Prostate gland (tissue), 2 donors: Measurements from ENCODE around the gene HNRNPM. TPM values are rescaled to one million over a fixed set of nuclear protein-coding genes. Genes with fewer than 3 reads are reported as not detected.
"Not testable (repeated sequence)": the region's sequence is repeated elsewhere in the genome, so short reads cannot be mapped to it uniquely, and the experiment has no call there.

ENCODE experiments used
- DNase-seq: peaks from one replicate; pipeline ENCODE4 v3.0.0-alpha.2; 2019; ENCODE audit warnings: low spot score
- H3K27ac ChIP-seq, 2 donors: fragments of 200-600 bp; sonication (generic); 2 replicates each; pipeline ENCODE4 v1.5.1; 2017 to 2019
- H3K27me3 ChIP-seq: fragments of 200-600 bp; sonication (generic); replicated peaks from 2 replicates; pipeline ENCODE4 v1.5.1; 2019; ENCODE audit not compliant: insufficient read depth
- H3K36me3 ChIP-seq, 2 donors: fragments of 200-600 bp; sonication (generic); 1 replicate in 1 of 2; 2 replicates in 1 of 2; pipeline versions ENCODE4 v1.5.1 to v1.8.1; 2017 to 2019
- H3K4me1 ChIP-seq: fragments of 200-600 bp; sonication (generic); replicated peaks from 2 replicates; pipeline ENCODE4 v1.5.1; 2019
- H3K4me3 ChIP-seq, 2 donors: fragments of 200-600 bp; sonication (generic); 2 replicates each; pipeline ENCODE4 v1.5.1; 2017 to 2019
- H3K9me3 ChIP-seq: fragments of 200-600 bp; sonication (generic); 2 replicates; pipeline ENCODE4 v1.5.1; 2017
- POLR2A ChIP-seq: fragments of 450-650 bp; IDR thresholded peaks from one replicate; pipeline ENCODE4 v1.6.1; 2016; ENCODE audit warnings: antibody characterized with exemption, mild to moderate bottlenecking
- POLR2AphosphoS5 ChIP-seq: sonication (generic); formaldehyde crosslinking; IDR thresholded peaks from one replicate; pipeline ENCODE4 v1.6.1; 2017; ENCODE audit warnings: antibody characterized with exemption
- WGBS: methylation state at CpG from one replicate; pipeline ENCODE4 v1.1.5; 2018; 5-methylcytosine and 5-hydroxymethylcytosine counted together
- intact Hi-C: fragments of 100-400 bp; cut with DNase I; formaldehyde crosslinking; loops from one replicate; pipeline ENCODE4 v1.14.2; 2022
- total RNA-seq, 2 donors: library from RNA; depleted of rRNA; stranded (reverse); fragments of >200 nt; gene quantifications; one replicate each; pipeline ENCODE4 v1.1.0, GENCODE V29; 2016
- TF ChIP-seq, protein P1 (sequence below), 4 experiments: fragments of 200-600 bp in 2 of 4; fragments of 450-650 bp in 2 of 4; sonication (generic) in 2 of 4; IDR thresholded peaks; 1 replicate in 3 of 4; 2 replicates in 1 of 4; pipeline ENCODE4 v1.5.1; 2016 to 2019; ENCODE audit warnings: antibody characterized with exemption in 4 of 4, mild to moderate bottlenecking in 2 of 4, moderate library complexity in 2 of 4

Gene HNRNPM
- total RNA-seq, 2 donors from 2014 or later: 111 to 147 TPM

DNA sequence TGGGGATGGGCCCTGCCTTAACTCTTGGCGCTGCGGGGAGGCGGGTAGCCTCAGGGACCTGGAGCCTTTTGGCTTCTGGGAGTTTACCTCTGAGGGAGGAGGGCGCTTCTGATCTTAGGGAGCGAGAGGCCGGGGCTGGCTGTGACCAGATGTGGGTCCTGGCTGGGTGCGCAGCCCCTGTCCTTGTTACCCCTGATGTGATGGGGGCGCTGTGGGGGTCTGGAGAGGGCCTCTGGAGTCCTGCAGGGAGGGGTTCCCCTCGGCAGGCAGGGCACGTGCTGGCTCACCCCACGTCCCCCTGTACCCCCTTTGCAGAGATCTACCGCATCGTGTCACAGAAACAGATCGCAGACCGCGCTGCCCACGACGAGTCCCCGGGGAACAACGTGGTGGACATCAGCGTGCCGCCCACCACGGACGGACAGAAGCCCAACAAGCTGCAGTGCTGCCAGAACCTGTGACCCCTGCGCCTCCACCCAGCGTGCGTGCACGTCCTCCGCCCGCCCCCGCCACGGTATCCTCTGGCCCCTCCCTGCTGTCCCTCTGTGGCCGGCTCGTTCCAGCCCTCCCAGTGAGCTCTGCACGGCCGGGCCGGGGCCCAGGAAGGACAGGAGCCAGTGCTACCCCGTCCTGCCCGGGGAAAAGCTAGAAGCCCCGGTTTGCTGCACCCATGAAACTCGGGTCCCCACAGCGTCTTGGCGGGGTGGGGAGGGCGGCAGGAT lies 41.5 kb upstream of the HNRNPM start:
- no peaks in the 10 kb centered on the region for H3K9me3 ChIP-seq
- TF ChIP-seq, protein P1, sequence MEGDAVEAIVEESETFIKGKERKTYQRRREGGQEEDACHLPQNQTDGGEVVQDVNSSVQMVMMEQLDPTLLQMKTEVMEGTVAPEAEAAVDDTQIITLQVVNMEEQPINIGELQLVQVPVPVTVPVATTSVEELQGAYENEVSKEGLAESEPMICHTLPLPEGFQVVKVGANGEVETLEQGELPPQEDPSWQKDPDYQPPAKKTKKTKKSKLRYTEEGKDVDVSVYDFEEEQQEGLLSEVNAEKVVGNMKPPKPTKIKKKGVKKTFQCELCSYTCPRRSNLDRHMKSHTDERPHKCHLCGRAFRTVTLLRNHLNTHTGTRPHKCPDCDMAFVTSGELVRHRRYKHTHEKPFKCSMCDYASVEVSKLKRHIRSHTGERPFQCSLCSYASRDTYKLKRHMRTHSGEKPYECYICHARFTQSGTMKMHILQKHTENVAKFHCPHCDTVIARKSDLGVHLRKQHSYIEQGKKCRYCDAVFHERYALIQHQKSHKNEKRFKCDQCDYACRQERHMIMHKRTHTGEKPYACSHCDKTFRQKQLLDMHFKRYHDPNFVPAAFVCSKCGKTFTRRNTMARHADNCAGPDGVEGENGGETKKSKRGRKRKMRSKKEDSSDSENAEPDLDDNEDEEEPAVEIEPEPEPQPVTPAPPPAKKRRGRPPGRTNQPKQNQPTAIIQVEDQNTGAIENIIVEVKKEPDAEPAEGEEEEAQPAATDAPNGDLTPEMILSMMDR (IDR thresholded peaks at IDR 0.05): no peak
- no peak for TF ChIP-seq POLR2AphosphoS5
- TF ChIP-seq POLR2A: no peak
- peaks cover 0 to 23% of the 10 kb centered on the region in 2 donors for H3K36me3 ChIP-seq

DNA sequence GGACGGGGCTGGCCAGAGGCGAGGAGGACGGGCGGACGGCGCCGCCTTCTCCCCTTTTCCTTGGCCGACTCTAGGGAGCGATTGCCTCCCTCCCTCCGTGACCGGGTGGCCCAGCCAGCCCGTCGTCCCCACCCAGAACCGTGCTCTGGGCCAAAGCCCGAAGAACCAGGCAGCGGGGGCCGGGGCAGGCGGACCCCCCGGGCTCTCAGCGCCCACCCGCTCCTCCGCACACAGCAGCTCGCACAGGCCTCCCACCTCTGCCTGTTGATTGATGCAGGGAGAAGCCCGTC lies 41.0 kb upstream of the HNRNPM start:
- 86% methylated on average over 24 of the region's 24 CpGs for WGBS
- TF ChIP-seq POLR2A (no peak), POLR2AphosphoS5 (no peak)
- TF ChIP-seq, protein P1 (IDR thresholded peaks at IDR 0.05): no peak
- no peak overlapping the region for H3K27ac ChIP-seq
- H3K36me3 ChIP-seq: peaks cover 0 to 23% of the 10 kb centered on the region in 2 donors
- H3K9me3 ChIP-seq: no peaks in the 10 kb centered on the region
- no peaks in the 10 kb centered on the region for H3K27me3 ChIP-seq
- no peak overlapping the region for H3K4me3 ChIP-seq
- H3K4me1 ChIP-seq: no peaks in the 10 kb centered on the region
- no peak for DNase-seq
- intact Hi-C loops: no loop called here

More for the DNA sequence above, 41.5 kb upstream of the HNRNPM start:
- DNase-seq: no peak
- 90% methylated on average over 40 of the region's 44 CpGs for WGBS
- Histone ChIP-seq H3K27me3 (no peaks in the 10 kb centered on the region), H3K4me3 (no peak overlapping the region), H3K27ac (no peak overlapping the region), H3K4me1 (no peaks in the 10 kb centered on the region)
- intact Hi-C loops: no loop called here

DNA sequence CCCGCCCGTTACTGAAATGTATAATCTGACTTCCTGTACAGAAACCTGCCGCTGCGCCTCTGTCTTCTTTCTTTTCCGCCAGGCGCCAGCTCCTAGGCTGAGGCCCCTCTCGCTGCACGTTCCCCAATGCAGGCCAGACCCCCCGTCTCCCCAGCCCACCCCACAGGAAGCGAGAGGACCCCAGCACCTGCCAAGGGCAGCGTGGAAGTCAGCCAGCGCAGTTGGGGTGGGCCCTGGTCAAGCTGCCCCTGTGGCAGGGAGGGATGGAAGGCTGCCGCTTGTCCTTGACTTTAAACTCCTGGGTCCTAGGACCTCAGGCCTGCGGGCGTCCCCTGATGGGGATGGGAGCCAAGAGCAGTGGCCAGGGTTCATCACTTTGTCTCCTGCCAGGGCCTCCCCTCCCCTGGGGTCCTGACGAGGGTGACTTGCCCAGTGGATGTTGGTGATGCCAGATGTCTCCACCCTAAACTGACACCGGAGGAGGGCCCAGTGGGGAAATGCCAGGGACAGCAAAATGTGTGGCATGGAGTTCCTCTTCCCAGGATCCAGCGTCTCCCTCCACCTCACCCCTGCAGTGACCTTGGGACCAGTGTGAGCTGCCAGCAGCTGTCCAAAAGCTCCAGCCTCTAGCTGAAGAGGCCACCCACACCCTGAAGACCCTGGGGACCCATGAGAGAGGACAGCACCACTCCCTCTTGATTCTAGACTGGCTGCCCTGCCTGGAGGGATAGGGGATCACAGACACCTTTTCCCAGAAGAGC lies 40.2 kb upstream of the HNRNPM start:
- TF ChIP-seq POLR2AphosphoS5: no peak
- no peak for TF ChIP-seq POLR2A
- TF ChIP-seq, protein P1 (IDR thresholded peaks at IDR 0.05): no peak
- peaks cover 0 to 19% of the 10 kb centered on the region in 2 donors for H3K36me3 ChIP-seq
- intact Hi-C loops: no loop called here

DNA sequence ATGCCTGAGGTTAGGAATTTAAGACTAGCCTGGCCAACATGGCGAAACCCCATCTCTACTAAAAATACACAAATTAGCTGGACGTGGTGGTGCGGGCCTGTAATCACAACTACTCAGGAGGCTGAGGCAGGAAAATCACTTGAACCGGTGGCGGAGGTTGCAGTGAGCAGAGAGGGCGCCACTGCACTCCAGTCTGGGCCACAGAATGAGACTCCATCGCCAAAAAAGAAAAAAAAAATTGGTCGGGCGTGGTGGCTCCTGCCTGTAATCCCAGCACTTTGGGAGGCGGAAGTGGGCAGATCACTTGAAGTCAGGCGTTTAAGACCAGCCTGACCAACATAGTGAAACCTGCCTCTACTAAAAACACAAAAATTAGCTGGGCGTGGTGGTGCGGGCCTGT lies 34.1 kb upstream of the HNRNPM start:
- not testable (repeated sequence) for H3K27ac ChIP-seq, H3K9me3 ChIP-seq, H3K27me3 ChIP-seq, H3K4me3 ChIP-seq, H3K36me3 ChIP-seq, DNase-seq, H3K4me1 ChIP-seq
- 89% methylated on average over 13 of the region's 13 CpGs for WGBS
- intact Hi-C loops: loop anchor here (5.0 to 10.0 kb wide), 2 partner anchors 97 to 164 kb away; partner anchors contain the start of gene MYO1F

More for the DNA sequence above, 40.2 kb upstream of the HNRNPM start:
- 85% methylated on average over 14 of the region's 18 CpGs for WGBS
- Histone ChIP-seq H3K9me3 (no peaks in the 10 kb centered on the region), H3K4me1 (no peaks in the 10 kb centered on the region), H3K27ac (no peak overlapping the region), H3K27me3 (no peaks in the 10 kb centered on the region), H3K4me3 (no peak overlapping the region)
- DNase-seq: no peak

DNA sequence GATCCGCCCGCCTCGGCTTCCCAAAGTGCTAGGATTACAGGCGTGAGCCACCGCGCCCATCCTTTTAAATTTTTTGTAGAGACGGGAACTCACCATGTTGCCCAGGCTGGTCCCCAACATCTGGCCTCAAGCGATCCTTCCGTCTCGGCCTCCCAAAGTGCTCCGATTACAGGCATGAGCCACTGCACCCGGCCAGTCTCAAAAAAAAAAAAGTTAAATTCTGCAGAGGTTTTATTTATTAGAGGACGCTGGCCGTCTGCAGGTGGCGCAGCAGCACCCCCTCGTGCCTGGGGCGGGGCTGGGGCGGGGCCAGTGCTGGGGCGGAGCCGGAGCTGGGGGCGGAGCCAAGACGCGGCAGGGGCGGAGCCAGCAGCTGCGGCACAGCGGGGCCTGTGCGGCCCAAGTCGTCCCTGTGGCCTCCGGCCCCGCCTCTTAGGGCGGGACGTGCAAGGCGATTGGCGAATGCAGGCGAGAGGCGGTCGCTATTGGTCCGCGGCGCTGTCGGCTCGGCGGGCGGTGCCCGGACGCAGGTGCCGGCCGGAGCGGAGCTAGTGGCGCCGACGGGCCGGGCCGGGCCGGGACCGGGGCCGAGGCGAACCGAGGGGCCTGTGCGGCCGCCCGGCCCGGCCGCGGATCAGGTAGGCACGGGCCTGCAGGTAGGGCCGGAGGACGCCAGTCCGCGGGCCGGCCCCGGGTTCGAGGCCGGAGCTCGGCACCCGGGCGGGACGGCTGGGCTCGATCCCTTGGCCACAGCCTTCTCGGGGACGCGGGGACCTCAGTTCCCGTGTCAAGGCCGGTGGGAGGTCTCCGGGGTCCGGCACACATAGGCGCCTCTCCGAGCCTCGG lies 31.8 kb upstream of the HNRNPM start, which contains the start of gene MARCHF2:
TSS of gene MARCHF2 (plus strand) at position 523 of the 846 bp plus-strand sequence. CDS start 8,536 bp downstream, outside the sequence.
- peak; percentile 95 for DNase-seq
- H3K4me3 ChIP-seq: peak within 1 kb of the TSS; percentile 81
- H3K27ac ChIP-seq: peak within 1 kb of the TSS; percentile 57
- intact Hi-C loops: loop anchor here (2.0 to 10.0 kb wide), 3 partner anchors 32 to 162 kb away; partner anchors contain the start of genes HNRNPM and MYO1F
- no peaks in the 10 kb centered on the region for H3K9me3 ChIP-seq
- H3K4me1 ChIP-seq: no peaks in the 10 kb centered on the region
- no peaks in the 10 kb centered on the region for H3K36me3 ChIP-seq
- WGBS: 6% methylated on average over 46 of the region's 89 CpGs
- TF ChIP-seq, protein P1 (IDR thresholded peaks at IDR 0.05): peak; percentile 65 to 81 (median 76)
- TF ChIP-seq POLR2AphosphoS5 (peak; percentile 77), POLR2A (no peak)
- H3K27me3 ChIP-seq: no peaks in the 10 kb centered on the region
